ENCODE data around the gene ATF6. TPM values are rescaled to one million over a fixed set of nuclear protein-coding genes. Genes with fewer than 3 reads are reported as not detected.

Gene ATF6
- total and polyA plus RNA-seq, 2 of the 4 experiments (the other 2 are of a cell fraction): 12.2 to 17.6 TPM

DNA sequence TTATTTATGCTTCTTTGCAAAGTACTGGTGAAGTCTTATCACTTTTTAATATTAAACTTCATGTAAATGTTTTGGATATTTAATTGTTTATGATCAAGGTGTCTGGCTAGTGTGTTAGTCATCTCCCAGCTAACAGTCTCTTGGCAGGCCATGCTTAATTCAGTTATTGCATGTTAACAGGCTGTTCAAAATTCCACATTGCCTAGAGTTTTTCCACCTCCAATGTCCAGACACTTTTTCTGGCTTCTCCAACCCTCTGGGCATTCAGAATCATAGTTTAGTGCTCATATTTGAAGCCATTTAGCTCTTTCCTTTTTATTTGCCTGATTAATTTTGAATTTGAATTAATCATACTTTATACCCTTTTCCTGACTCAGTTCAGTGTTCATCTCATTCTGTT is 188.3 kb downstream of the ATF6 start:
- CTCF ChIA-PET: interaction anchor here (0.5 to 1.5 kb wide), 3 partner anchors 14 to 49 kb away, joined by 3 to 7 read pairs (median 4); no protein-coding TSS in a partner anchor
- DNase-seq: peak; percentile 47
- no peak overlapping the region for H3K4me2 ChIP-seq (ENCODE audit: low read depth, low read length)
- in situ Hi-C loops (cut with MboI; ENCODE audit: low sequenced_read_pairs) (no loop called here), dilution Hi-C loops (cut with HindIII; ENCODE audit: low sequenced_read_pairs, unreplicated experiment) (no loop called here), intact Hi-C loops (cut with micrococcal nuclease) (no loop called here)
- H3K56ac ChIP-seq (ENCODE audit: extremely low read depth, insufficient read depth, low read length): no peak overlapping the region
- H3K9ac ChIP-seq (ENCODE audit: low read depth, low read length): no peak overlapping the region
- POLR2A ChIA-PET (ENCODE audit: unreplicated experiment): interaction anchor here (0.6 kb wide), 1 partner anchor 10 kb away, joined by 6 read pairs; no protein-coding TSS in a partner anchor
- H3K4me3 ChIP-seq (ENCODE audit: insufficient read depth, low read depth, low read length): no peak overlapping the region
- H3K4ac ChIP-seq (ENCODE audit: low read depth, low read length): no peak overlapping the region
- H3K36me3 ChIP-seq (ENCODE audit: control insufficient read depth, insufficient read depth, low read length): no peaks in the 10 kb centered on the region
- H3K27me3 ChIP-seq (ENCODE audit: control insufficient read depth, insufficient read depth, low read length): no peaks in the 10 kb centered on the region
- H4K91ac ChIP-seq (ENCODE audit: insufficient read depth, low read depth, low read length): no peak overlapping the region
- H2BK20ac ChIP-seq (ENCODE audit: low read depth, low read length): no peak overlapping the region
- no peak overlapping the region for H3K14ac ChIP-seq (replicated peaks; ENCODE audit: low read depth, low read length)
- H2BK5ac ChIP-seq (ENCODE audit: low read depth, low read length, poor library complexity, severe bottlenecking): no peak overlapping the region
- 0 out of 2 replicates have a peak, but pooled peaks cover 3% of the 10 kb centered on the region for H3K9me1 ChIP-seq (ENCODE audit: insufficient read depth, low read length)
- H3K79me1 ChIP-seq (ENCODE audit: low read depth in 1 of 2, low read length in 2 of 2): peaks cover 0 to 3% of the 10 kb centered on the region in 2 experiments; a peak in 1 of 4 replicates
- H4K5ac ChIP-seq (ENCODE audit: low read depth, low read length): no peak overlapping the region
- ATAC-seq (ENCODE audit: low read depth): peak; percentile 35; the same call in 1 of the 2 replicates
- H4K20me1 ChIP-seq (ENCODE audit: insufficient read depth, low read length): no peaks in the 10 kb centered on the region
- H2BK15ac ChIP-seq (ENCODE audit: low read depth, low read length): no peak overlapping the region
- TF ChIP-seq CEBPB (IDR thresholded peaks at IDR 0.05; ENCODE audit: low read depth, low read length) (no peak), BHLHE40 (IDR thresholded peaks at IDR 0.05; ENCODE audit: low read depth, low read length) (no peak), SMC3 (IDR thresholded peaks at IDR 0.05; ENCODE audit: low read depth, low read length) (no peak), CHD1 (IDR thresholded peaks at IDR 0.05; ENCODE audit: low read depth, low read length) (no peak), POLR2A (IDR thresholded peaks at IDR 0.05; ENCODE audit: low read depth, low read length) (no peak), FOS (IDR thresholded peaks at IDR 0.05; ENCODE audit: low read depth, low read length) (no peak), MAZ (IDR thresholded peaks at IDR 0.05; ENCODE audit: borderline replicate concordance, low read depth, low read length) (no peak)
- TF ChIP-seq, protein P1, sequence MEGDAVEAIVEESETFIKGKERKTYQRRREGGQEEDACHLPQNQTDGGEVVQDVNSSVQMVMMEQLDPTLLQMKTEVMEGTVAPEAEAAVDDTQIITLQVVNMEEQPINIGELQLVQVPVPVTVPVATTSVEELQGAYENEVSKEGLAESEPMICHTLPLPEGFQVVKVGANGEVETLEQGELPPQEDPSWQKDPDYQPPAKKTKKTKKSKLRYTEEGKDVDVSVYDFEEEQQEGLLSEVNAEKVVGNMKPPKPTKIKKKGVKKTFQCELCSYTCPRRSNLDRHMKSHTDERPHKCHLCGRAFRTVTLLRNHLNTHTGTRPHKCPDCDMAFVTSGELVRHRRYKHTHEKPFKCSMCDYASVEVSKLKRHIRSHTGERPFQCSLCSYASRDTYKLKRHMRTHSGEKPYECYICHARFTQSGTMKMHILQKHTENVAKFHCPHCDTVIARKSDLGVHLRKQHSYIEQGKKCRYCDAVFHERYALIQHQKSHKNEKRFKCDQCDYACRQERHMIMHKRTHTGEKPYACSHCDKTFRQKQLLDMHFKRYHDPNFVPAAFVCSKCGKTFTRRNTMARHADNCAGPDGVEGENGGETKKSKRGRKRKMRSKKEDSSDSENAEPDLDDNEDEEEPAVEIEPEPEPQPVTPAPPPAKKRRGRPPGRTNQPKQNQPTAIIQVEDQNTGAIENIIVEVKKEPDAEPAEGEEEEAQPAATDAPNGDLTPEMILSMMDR (conservative IDR thresholded peaks at IDR 0.05; ENCODE audit: low read depth, low read length): no peak
- TF ChIP-seq, protein P2, sequence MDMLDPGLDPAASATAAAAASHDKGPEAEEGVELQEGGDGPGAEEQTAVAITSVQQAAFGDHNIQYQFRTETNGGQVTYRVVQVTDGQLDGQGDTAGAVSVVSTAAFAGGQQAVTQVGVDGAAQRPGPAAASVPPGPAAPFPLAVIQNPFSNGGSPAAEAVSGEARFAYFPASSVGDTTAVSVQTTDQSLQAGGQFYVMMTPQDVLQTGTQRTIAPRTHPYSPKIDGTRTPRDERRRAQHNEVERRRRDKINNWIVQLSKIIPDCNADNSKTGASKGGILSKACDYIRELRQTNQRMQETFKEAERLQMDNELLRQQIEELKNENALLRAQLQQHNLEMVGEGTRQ (IDR thresholded peaks at IDR 0.05; ENCODE audit: low read depth, low read length): no peak
- TF ChIP-seq, protein P3, sequence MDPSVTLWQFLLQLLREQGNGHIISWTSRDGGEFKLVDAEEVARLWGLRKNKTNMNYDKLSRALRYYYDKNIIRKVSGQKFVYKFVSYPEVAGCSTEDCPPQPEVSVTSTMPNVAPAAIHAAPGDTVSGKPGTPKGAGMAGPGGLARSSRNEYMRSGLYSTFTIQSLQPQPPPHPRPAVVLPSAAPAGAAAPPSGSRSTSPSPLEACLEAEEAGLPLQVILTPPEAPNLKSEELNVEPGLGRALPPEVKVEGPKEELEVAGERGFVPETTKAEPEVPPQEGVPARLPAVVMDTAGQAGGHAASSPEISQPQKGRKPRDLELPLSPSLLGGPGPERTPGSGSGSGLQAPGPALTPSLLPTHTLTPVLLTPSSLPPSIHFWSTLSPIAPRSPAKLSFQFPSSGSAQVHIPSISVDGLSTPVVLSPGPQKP (IDR thresholded peaks at IDR 0.05; ENCODE audit: borderline replicate concordance, low read depth, low read length): no peak
- no peak overlapping the region for H2AK5ac ChIP-seq (ENCODE audit: low read depth, low read length)
- no peak overlapping the region for H3K18ac ChIP-seq (ENCODE audit: low read depth, low read length)
- no peak overlapping the region for H3K27ac ChIP-seq (ENCODE audit: insufficient read depth, low read length)
- H3K9me3 ChIP-seq (ENCODE audit: control insufficient read depth, insufficient read depth, low read length): no peaks in the 10 kb centered on the region
- no TSS peak for BruUV-seq (replicated peaks)
- H2AK9ac ChIP-seq (replicated peaks; ENCODE audit: low read depth, low read length, poor library complexity): no peak overlapping the region
- peaks cover 2% of the 10 kb centered on the region; the same call in 1 of the 2 replicates for H3K4me1 ChIP-seq (ENCODE audit: control insufficient read depth, insufficient read depth, low read length)
- no peak overlapping the region for H3K23ac ChIP-seq (ENCODE audit: low read depth, low read length)
- H2BK120ac ChIP-seq (ENCODE audit: low read depth, low read length): no peak overlapping the region
- no peak overlapping the region for H2AFZ ChIP-seq (replicated peaks; ENCODE audit: low read length, poor library complexity)
- no peak overlapping the region for H4K8ac ChIP-seq (ENCODE audit: low read depth in 2 of 2, low read length in 2 of 2)
